Mesothelial cell of epicardium (in vitro differentiated cells): ENCODE measurements around the gene ZFP57. TPM values are rescaled to one million over a fixed set of nuclear protein-coding genes. Genes with fewer than 3 reads are reported as not detected.
"Not testable (repeated sequence)": the region's sequence is repeated elsewhere in the genome, so short reads cannot be mapped to it uniquely, and the experiment has no call there.

Experiments used
- DNase-seq, 2 experiments: peaks; one replicate each; pipeline ENCODE4 v3.0.0; 2021; ENCODE audit warnings: low spot score in 2 of 2; ENCODE audit not compliant: unreplicated experiment in 2 of 2
- H3K27ac Mint-ChIP-seq: 2 replicates; pipeline ENCODE4 v1.8.0; 2021; ENCODE audit warnings: mixed read lengths
- H3K27me3 Mint-ChIP-seq: 2 replicates; pipeline ENCODE4 v1.8.0; 2021; ENCODE audit warnings: low read depth, mixed read lengths
- H3K36me3 Mint-ChIP-seq: 2 replicates; pipeline ENCODE4 v1.8.0; 2021; ENCODE audit warnings: mixed read lengths
- H3K4me1 Mint-ChIP-seq: 2 replicates; pipeline ENCODE4 v1.8.0; 2021; ENCODE audit warnings: mixed read lengths
- H3K4me3 Mint-ChIP-seq: 2 replicates; pipeline ENCODE4 v1.8.0; 2021; ENCODE audit warnings: mild to moderate bottlenecking, moderate library complexity, mixed read lengths
- H3K9me3 Mint-ChIP-seq: 2 replicates; pipeline ENCODE4 v1.8.0; 2021; ENCODE audit warnings: mixed read lengths
- total RNA-seq: library from RNA; stranded (reverse); gene quantifications from 3 replicates; pipeline ENCODE4 v1.2.1, GENCODE V29; 2021
- TF ChIP-seq, protein P1 (sequence below): fragments of 200-600 bp; sonication (generic); IDR thresholded peaks from one replicate; pipeline ENCODE4 v1.5.0; 2021; ENCODE audit warnings: antibody characterized with exemption; ENCODE audit not compliant: unreplicated experiment

Gene ZFP57
- total RNA-seq, 1 donor from 2014 or later = 0.11 TPM

DNA sequence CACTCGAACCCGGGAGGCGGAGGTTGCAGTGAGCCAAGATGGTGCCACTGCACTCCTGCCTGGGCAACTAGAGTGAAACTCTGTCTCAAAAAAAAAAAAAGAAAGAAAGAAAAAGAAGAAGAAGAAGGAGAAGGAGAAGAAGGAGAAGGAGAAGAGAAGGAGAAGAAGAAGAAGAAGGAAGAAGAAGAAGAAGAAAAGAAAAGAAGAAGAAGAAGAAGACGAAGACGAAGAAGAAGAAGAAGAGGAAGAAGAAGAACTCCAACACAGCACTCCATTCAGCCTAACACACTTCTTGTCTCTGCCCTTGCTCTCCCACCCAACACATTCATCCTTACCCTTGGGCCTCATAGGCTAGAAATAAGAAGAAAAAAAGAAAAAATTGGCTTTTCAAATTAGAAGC, 6.9 kb downstream of the ZFP57 start:
- Mint-ChIP-seq H3K36me3 (no peaks in the 10 kb centered on the region), H3K9me3 (no peaks in the 10 kb centered on the region), H3K4me1 (peaks cover 7% of the 10 kb centered on the region), H3K27me3 (peaks cover 12% of the 10 kb centered on the region), H3K27ac (no peak overlapping the region), H3K4me3 (no peak overlapping the region)
- TF ChIP-seq, protein P1, sequence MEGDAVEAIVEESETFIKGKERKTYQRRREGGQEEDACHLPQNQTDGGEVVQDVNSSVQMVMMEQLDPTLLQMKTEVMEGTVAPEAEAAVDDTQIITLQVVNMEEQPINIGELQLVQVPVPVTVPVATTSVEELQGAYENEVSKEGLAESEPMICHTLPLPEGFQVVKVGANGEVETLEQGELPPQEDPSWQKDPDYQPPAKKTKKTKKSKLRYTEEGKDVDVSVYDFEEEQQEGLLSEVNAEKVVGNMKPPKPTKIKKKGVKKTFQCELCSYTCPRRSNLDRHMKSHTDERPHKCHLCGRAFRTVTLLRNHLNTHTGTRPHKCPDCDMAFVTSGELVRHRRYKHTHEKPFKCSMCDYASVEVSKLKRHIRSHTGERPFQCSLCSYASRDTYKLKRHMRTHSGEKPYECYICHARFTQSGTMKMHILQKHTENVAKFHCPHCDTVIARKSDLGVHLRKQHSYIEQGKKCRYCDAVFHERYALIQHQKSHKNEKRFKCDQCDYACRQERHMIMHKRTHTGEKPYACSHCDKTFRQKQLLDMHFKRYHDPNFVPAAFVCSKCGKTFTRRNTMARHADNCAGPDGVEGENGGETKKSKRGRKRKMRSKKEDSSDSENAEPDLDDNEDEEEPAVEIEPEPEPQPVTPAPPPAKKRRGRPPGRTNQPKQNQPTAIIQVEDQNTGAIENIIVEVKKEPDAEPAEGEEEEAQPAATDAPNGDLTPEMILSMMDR = no peak
- no peak for DNase-seq

DNA sequence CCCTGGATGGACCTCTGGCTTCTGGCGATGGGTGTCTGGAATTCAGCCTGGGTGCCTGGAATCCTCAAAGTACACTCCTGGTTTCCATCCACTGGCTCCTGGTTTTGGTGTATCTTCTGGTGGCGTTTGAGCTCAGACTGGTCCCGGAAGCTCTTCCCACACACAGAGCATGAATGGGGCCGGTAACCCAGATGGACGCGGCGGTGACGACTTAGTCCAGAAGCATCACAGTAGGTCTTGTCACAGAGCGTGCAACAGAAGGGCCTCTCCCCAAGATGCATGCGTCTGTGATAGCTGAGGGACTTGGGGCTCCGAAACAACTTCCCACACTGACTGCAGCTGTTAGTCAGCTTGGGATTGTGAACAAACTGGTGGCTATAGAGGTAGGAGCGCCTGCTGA, 7.8 kb downstream of the ZFP57 start:
- H3K36me3 Mint-ChIP-seq = no peaks in the 10 kb centered on the region
- TF ChIP-seq, protein P1 = no peak
- H3K4me3 Mint-ChIP-seq = no peak overlapping the region
- no peak for DNase-seq
- peaks cover 17% of the 10 kb centered on the region for H3K27me3 Mint-ChIP-seq
- H3K9me3 Mint-ChIP-seq = no peaks in the 10 kb centered on the region
- peaks cover 7% of the 10 kb centered on the region for H3K4me1 Mint-ChIP-seq
- no peak overlapping the region for H3K27ac Mint-ChIP-seq

DNA sequence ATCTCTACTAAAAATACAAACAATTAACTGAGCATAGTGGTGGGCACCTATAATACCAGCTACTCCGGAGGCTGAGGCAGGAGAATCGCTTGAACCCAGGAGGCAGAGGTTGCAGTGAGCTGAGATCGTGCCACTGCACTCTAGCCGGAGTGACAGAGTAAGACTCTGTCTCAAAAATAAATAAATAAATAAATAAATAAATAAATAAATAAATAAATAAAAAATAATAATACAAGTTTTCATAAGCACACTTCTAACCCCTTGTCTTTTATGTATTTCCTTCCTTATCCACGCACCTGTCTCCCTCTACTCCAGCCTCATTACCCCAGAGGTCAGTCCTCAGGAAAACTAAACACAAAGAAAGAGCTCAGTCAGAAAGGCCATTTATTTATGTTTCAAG, 8.8 kb downstream of the ZFP57 start:
- H3K27me3 Mint-ChIP-seq = peaks cover 26% of the 10 kb centered on the region
- H3K27ac Mint-ChIP-seq, H3K4me1 Mint-ChIP-seq, H3K36me3 Mint-ChIP-seq, H3K4me3 Mint-ChIP-seq, H3K9me3 Mint-ChIP-seq, DNase-seq: not testable (repeated sequence)

DNA sequence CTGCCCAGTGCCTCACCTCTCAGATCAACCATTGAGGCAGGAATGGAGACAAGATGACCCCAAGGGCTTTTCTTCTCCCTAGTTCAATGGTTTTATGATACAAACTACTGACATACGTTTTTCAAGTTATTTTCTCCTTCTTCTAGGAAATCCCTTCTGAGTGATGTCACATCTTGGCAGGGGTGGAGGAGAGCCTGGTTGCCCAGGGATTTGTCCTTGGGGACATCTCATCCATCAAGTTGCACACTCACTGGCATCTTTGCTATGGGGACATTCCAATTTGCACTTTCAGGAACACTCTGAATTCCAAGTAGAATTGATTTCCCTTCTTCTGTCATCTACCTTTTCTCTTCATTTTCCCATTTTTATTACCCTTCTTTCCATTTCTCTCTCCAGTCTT, 9.9 kb downstream of the ZFP57 start:
- peaks cover 3% of the 10 kb centered on the region for H3K4me1 Mint-ChIP-seq
- H3K4me3 Mint-ChIP-seq = no peak overlapping the region
- H3K9me3 Mint-ChIP-seq = no peaks in the 10 kb centered on the region
- DNase-seq = no peak
- H3K27me3 Mint-ChIP-seq = peaks cover 26% of the 10 kb centered on the region
- H3K36me3 Mint-ChIP-seq = no peaks in the 10 kb centered on the region
- TF ChIP-seq, protein P1 = no peak
- no peak overlapping the region for H3K27ac Mint-ChIP-seq

DNA sequence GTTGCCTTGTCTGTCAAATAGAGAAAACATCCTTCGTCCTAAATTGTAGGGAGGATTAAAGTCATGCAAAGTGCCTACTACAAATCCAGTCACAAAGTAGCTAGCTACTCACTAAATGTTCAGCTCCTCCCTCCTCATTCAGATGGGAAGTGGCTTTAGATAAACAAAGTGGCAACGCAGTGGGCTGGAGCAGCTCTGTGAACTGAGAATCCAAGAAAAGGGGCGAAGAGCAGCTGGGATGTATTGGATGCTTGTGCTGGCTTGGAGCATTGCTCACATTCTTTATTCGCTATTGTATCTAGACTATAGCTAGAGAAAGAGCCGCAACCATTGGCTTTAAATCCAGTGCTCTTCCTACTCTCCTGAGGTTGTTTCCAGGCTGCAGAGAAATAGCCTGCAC, 13.8 kb downstream of the ZFP57 start:
- TF ChIP-seq, protein P1 = no peak

DNA sequence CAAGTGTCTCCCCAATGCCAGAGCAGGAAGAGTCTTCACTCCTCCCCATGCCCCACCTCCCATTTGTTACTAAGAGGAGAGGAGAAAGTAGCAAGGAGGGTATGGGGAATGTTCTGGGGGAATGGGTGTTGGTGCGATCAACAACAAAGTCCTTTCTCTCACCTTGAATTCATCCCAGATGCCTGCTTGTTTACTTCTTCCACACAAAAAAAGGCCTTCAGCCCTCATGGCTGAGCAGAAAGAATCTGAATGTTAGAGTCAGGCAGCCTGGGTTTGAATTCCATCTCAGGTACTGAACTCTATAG, 14.2 kb downstream of the ZFP57 start:
- Mint-ChIP-seq H3K27ac (no peak overlapping the region), H3K27me3 (peaks cover 30% of the 10 kb centered on the region), H3K4me3 (no peak overlapping the region), H3K4me1 (peaks cover 20% of the 10 kb centered on the region), H3K36me3 (no peaks in the 10 kb centered on the region), H3K9me3 (no peaks in the 10 kb centered on the region)
- TF ChIP-seq, protein P1 = no peak
- DNase-seq = no peak

More for the DNA sequence above, 13.8 kb downstream of the ZFP57 start:
- Mint-ChIP-seq H3K27me3 (peaks cover 28% of the 10 kb centered on the region), H3K4me3 (no peak overlapping the region), H3K36me3 (no peaks in the 10 kb centered on the region), H3K4me1 (peaks cover 17% of the 10 kb centered on the region), H3K9me3 (no peaks in the 10 kb centered on the region), H3K27ac (no peak overlapping the region)
- DNase-seq = no peak
